Urothelium cell line (cell line): Measurements from ENCODE around the gene BRME1.
"Not testable (repeated sequence)": the region's sequence is repeated elsewhere in the genome, so short reads cannot be mapped to it uniquely, and the experiment has no call there.

ENCODE experiments used
- DNase-seq: peaks from one replicate; pipeline ENCODE4 v3.0.0; 2011; ENCODE audit warnings: low spot score, mixed read lengths
- FAIRE-seq: peaks from 2 replicates; lab custom pipeline; 2011; peaks lifted over from hg19 to GRCh38; lab: Jason Lieb, UNC

BRME1 gene

DNA sequence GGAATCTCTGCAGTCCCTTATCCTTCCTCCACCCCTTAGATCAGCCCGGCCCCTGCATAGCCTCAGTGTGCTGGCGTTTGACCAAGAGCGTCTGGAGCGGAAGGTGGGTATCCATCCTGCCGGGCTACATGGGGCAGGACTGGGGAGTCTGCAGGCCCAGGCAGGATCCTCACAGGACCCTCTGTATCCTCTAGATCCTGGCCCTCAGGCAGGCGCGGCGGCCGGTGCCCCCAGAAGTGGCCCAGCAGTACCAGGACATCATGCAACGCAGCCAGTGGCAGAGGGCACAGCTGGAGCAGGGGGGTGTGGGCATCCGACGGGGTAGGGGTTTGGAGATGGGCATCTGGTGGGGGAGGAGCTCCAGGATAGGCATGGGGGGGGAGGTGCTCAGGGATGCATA, 23.4 kb upstream of the BRME1 start:
- DNase-seq (no peak), FAIRE-seq (no peak)

DNA sequence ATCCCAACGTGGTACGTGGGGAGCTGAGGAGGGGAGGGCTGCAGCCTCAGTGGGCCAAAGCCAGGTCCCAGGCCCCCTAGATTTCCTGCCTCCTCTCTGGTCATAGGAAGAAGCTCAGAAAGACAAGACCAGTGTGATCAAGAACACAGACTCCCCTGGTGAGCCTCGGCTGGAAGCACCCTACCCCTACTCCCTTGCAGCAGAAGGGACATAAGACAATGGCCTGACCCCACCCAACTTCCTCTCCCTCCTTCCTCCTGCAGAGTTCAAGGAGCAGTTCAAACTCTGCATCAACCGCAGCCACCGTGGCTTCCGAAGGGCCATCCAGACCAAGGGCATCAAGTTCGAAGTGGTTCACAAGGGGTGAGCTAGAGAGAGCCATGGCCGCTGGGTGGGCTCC, 20.8 kb upstream of the BRME1 start:
- no peak for DNase-seq
- no peak for FAIRE-seq

DNA sequence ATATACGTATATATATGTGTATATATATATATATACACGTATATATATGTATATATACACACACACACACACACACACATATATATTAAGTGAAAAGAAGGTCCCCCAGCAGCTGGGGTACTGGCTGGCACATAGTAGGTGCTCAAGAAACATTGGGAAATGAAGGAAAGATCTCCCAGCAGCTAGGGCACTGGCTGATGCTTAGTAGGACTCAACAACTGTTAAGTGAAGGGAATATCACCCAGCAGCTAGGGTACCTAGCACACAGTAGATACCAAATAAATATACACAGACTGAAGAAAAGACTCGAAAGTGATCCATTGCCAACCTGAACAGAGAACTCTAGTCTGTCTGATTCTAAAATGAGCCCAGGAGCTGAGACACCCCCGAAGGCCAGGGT, 20.1 kb upstream of the BRME1 start:
- DNase-seq (no peak), FAIRE-seq (no peak)

DNA sequence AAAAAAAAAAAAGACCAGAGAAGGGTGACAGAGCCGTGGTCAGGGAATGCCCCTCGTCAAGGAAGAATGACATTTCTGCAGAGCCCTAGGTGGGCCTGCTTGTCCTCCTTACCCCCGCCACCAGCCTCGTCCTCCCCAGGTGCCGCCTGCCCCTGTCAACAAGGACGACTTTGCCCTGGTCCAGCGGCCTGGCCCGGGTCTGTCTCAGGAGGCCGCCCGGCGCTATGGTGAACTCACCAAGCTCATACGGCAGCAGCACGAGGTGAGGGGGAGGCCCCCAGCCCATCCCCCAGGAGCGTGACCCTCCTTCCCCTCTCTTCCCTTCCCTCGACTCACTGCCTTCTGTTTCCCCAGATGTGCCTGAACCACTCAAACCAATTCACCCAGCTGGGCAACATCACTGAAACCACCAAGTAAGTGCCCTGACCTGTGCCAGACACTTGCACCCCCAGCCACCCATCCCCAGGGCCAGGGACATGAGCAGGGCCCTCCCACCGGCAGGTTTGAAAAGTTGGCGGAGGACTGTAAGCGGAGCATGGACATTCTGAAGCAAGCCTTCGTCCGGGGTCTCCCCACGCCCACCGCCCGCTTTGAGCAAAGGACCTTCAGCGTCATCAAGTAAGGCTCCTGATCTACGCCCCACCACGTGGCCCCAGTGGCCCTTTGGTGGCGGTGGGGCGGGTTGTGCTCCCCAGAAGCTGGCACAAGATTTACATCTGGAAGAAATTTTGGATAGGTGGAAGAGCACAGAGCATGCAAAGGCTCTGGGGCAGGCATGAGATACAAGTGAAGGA, 17.5 kb upstream of the BRME1 start:
- FAIRE-seq, result no peak
- DNase-seq, result no peak

DNA sequence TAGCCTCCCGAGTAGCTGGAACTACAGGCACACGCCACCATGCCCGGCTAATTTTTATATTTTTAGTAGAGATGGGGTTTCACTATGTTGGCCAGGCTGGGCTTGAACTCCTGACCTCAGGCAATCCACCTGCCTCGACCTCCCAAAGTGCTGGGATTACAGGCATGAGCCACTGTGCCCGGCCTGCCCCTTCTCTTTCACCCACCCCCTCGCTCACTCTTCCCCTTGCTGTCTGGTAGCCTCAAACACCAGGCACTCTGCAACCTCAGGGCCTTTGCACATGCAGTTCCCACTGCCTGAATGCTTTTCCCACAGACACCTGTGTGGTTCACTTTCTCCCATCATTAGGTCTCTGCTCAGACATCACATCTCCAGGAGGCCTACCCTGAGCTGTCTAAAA, 16.2 kb upstream of the BRME1 start:
- not testable (repeated sequence) for DNase-seq, FAIRE-seq

DNA sequence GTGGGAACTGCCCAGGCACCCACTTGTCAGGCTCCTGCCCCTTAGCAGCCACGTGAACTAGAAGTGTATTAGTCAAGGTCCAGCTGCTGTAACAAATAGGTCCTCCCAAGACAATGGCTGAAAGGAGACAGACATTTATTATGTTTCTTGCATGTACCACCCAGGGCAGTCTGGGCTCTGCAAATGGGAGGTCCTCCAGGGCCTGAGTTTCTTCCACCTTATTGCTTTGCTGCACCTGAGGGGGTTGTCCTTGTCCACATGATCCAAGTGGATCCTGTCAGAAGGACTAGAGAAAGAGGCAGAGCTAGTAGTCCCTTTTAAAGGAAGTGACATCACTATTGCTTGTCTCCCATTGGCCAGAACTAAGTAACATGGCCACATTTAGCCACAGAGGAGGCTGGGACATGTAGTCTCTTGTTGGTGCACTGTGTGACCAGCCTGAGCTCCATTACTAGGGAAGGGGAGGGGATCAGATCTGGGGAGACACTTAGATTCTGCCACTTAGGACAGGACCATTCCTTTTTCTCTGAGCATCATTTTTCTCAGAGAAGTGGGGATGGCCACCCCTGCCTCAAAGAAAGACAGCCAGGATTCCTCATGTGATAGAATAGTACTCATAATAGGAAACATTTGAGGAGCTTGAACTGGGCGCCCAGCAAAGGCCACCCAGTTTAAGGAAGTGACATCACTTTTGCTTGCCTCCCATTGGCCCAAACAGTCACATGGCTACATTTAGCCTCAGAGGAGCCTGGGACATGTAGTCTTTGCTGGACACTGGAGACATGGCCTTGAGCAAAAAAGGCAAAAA, 15.2 kb upstream of the BRME1 start:
- FAIRE-seq, result no peak
- DNase-seq, result peak; percentile 22

DNA sequence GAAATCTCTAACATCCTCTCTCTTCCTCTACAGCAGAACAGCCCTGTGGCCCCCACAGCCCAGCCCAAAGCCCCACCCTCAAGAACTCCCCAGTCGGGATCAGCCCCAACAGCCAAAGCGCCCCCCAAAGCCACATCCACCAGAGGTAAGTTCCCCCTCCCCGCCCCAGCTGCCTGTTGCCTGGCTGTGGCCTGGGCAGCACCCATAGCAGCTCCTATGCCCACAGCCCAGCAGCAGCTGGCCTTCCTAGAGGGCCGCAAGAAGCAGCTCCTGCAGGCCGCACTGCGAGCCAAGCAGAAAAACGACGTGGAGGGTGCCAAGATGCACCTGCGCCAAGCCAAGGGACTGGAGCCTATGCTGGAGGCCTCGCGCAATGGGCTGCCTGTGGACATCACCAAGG, 14.6 kb upstream of the BRME1 start:
- FAIRE-seq (no peak), DNase-seq (no peak)

DNA sequence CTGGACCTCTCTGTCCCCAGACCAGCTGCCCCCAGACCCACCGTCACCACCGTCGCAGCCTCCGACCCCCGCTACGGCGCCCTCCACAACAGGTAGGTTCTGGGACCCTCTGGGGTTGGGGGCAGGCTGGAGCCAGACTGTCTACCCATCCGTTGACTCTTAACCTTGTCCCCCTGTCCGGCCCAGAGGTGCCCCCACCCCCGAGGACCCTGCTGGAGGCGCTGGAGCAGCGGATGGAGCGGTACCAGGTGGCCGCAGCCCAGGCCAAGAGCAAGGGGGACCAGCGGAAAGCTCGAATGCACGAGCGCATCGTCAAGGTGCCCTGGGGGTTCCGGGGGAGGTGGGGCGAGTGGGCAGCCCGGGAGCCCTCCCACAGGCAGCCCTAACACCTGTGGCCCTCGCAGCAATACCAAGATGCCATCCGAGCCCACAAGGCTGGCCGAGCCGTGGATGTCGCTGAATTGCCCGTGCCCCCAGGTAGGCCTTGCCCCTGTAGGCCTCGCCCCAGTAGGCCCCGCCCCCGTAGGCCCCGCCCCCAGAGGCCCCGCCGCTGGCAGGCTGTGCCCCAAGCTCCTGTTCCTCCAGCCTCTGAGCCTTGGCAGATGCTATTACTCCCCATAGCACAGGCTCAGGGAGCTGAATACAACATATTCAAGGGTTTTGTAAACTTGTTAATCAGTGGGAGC, 13.0 kb upstream of the BRME1 start:
- FAIRE-seq, result no peak
- no peak for DNase-seq

DNA sequence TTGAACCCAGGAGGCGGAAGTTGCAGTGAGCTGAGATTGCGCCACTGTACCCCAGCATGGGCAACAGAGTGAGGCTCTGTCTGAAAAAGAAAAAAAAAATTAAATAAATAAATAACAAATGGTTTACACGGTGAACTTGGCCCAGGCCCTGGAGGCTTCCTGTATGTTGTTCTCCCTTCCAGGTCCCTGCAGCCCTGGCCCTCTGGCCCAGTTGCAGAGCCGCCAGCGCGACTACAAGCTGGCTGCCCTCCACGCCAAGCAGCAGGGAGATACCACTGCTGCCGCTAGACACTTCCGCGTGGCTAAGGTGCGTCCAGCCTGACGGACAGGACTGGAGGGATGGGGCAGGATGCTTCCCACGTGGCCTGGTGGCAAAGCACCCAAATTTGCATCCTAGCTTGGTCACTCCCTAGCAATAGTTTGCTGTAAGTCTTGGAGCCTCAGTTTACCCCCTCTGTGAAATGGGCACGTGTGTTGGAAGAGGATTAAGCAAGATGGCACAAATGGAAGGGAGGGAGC, 12.0 kb upstream of the BRME1 start:
- FAIRE-seq, result no peak
- DNase-seq, result no peak

DNA sequence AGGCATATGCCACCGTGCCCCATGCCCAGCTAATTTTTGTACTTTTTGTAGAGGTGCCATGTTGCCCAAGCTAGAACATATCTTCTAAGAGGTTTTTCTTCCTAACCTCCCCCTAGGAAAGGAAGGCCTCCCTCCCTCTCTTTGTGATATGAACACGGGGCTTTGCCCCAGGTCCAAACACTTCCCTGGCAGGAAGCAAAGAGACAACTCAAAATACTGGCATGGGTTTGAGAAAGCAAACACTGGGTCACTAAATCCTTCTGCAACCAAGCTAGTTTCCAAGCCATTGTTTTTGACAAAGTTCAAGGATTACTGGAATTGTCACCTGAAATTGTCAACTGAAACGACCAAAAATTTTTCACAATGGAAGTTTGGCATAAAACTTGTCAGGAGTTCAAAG, 8.9 kb upstream of the BRME1 start:
- FAIRE-seq, result no peak
- DNase-seq, result no peak

DNA sequence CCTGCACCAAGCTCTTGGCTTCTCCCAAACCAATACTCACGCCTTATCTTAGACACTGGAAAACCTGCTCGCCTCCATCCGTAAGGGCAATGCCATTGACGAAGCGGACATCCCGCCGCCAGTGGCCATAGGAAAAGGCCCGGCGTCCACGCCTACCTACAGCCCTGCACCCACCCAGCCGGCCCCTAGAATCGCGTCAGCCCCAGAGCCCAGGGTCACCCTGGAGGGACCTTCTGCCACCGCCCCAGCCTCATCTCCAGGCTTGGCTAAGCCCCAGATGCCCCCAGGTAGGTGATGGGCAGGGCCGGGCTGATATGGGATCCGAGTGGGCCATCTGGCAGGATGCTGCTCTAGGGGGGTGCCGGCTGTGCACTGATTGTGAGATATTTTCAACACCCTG, 7.4 kb upstream of the BRME1 start:
- DNase-seq (no peak), FAIRE-seq (no peak)

DNA sequence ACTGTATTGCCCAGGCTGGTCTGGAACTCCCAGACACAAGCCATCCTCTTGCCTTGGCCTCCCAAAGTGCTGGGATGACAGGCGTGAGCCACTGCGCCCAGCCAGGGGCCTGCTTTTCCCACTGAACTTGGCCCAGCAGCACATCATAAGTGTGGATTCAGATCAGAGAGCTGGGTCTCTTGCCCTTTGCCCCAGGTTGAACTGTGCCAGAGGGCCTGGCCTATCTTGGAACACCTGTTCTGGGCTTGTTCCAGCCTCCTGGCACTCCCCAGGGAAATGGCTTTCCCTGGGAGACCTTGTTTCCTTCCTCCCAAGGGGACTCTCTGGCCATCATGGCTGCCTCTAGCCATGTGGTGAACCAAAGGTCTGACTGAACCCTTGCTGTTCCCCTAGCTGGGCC, 3.5 kb upstream of the BRME1 start:
- no peak for FAIRE-seq
- no peak for DNase-seq

DNA sequence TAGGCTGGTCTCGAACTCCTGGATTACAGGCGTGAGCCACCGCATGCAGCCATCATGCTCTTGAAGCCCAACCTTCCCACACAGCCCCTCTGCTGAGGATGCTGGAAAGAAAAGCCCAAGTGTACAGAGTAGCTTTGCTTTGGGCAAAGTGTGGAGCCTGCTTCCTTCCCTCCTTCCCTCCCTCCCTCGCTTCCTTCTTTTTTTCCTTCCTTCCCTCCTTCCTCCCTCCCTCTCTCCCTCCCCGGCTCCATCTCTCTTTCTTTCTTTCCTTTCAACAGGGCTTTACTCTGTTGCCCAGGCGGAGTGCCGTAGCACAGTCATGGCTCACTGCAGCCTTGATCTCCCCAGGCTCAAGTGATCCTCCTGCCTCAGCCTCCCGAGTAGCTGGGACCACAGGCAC, 2.8 kb upstream of the BRME1 start:
- FAIRE-seq, result no peak

DNA sequence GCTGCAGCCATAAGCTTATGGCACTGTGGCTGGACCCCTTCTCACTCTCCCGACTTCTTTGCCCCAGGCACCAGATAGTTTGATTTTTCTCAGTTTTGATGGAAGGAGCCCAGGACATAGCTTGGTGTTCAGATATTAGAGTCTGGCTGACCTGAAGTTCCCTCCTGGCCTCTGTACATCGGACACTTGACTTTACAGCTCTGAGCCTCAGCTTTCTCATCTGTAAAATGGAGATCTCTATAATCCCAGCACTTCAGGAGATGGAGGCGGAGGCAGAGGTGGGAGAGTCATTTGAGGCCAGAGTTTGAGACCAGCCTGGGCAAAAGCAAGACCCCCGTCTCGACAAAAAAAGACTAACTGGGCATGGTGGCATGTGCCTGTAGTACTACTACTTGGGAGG, 993 bp upstream of the BRME1 start:
- DNase-seq (no peak), FAIRE-seq (no peak)

More for the DNA sequence above, 2.8 kb upstream of the BRME1 start:
- DNase-seq, result no peak

DNA sequence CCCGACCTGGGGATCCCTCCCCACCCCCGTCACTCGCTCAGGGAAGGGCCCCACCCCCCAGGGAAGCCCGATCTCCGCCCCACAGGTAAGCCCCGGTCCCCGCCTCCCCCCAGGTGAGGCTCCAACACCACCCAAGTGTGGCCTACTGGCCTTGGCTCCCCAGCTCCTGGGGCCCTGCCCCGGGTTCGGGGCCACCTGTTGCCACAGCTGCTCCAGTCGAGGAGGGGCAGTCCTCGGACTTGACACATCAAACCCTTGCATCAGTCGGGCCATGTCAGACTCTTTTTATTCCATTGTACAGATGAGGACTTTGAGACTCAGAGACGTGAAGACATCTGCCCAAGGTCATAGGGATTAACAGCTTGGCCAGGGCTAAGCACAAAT, 596 bp upstream of the BRME1 start:
- FAIRE-seq (no peak), DNase-seq (no peak)

DNA sequence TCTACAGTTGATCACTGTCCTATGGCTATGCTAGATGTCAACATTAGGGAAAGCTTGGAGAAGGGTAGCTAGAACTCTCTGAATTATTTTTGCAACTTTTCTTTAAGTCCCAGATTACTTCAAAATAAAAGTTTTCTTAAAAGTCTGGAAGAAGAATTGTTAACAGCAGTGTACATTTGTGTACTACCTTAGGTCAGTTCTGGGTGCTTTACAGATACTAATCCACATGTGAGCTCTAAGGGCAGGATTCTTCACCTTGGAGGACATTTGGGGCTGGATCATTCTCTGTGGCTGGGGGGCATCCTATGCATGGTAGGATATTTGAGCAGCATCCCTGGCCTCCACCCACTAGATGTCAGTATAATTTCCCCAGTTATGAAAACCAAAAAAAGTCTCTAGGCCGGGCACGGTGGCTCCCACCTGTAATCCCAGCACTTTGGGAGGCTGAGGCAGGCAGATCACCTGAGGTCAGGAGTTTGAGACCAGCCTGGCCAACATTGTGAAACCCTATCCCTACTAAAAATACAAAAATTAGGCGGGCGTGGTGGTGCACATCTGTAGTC, 2.8 kb downstream of the BRME1 start:
- DNase-seq (no peak), FAIRE-seq (no peak)

DNA sequence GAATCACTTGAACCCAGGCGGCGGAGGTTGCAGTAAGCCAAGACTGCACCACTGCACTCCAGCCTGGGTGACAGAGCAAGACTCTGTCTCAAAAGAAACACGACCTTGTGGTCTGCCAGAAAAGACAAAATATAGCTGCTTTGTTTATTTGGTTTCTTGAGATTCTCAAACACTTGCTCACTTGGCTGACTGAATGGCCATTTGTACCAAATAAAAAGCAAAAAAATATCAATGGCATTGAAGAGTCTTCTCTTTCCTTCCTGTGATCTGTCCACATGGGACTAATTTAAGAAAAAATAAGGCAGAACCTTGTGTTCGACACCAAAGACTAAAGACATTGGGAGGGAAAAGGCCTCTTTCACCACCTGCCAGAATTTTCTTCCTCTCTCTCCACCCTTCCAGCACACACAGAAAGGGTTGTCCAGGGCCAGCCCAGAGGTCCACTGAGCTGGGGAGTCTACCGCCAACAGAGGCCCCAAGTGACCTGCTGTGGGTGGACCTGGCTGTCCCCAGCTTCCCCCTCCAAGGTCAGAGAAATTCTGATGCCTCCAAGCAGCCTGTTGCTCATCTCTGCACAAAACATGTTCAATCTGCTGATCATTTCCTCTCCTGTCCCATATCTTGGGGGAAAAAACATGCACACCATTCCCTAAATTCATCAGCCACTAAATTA, 5.9 kb downstream of the BRME1 start:
- no peak for FAIRE-seq
- no peak for DNase-seq

DNA sequence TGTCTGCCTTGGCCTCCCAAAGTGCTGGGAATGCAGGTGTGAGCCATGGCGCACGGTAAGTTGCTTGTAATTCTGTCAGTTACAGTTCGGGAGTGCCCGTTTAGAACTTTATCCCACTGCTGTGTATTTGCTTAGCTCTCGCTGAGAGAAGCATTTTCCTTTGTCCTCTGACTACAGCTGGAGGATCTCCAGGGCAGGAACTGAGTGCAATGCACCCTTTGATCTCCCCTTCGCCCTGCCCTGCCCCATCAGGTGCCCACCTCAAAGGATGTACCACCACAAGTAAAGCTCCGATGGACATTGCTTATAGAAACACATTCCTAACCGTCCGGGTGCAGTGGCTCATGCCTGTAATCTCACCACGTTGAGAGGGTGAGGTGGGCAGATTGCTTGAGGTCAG, 6.5 kb downstream of the BRME1 start:
- no peak for DNase-seq
- FAIRE-seq, result no peak

DNA sequence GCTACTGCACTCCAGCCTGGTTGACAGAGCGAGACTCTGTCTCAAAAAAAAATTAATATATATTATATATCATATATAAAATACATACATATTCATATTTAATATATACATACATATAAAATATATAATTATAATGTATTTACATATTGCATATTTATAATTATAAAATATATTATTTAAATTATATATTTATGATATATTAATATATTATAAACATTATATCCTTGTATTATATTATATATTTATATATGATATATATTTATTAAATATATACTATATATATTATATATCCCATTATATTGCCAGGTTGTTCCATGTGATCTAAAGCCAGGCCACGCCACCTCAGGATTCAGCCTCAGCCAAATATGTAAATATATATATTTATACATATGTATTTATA, 9.7 kb downstream of the BRME1 start:
- FAIRE-seq, result no peak
- DNase-seq, result no peak

DNA sequence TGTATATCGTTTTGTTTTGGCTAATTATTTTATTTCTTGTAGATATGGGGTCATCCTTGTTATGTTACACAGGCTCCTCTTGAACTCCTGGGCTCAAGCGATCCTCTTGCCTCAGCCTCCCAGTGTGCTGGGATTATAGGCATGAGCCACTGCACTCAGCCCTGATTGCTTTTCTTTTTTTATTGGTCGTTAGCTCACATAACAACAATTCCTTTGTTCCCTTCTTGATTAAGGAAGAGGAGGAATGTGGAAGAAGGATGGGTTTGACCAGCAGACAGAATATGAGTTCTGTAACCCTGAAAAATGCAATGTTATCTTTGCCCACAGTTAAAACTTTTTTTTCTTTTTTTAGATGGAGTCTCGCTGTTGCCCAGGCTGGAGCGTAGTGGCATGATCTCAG, 11.4 kb downstream of the BRME1 start:
- FAIRE-seq (no peak), DNase-seq (no peak)

DNA sequence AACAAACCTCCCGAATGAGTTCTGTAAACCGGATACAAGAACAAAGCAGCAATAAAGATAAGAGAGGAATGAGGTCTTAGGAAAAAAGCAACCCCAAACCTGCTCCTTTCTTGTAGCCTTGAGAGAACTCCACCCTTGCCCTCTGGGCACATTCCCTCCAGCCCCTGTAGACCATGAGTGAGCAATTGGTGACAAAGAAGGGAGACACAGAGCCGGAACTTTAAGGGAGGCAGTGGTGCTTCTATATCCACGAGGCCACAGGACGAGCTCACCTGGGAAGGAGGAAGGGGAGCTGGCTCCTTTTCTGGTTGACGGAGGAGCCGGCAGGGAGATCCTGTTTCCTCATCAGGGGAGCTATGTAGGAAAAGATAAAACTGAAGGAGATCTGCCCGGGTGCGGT, 13.0 kb downstream of the BRME1 start:
- DNase-seq (no peak), FAIRE-seq (no peak)
